ENCODE results near the gene SCGB1C1.
A peak's percentile ranks its signal among the peaks of the same experiment; 100 is the strongest.

The SCGB1C1 gene

GRCh38 chr11:203056-203944 is 10.4 kb downstream of the SCGB1C1 start:
- TF ChIP-seq CTCF (conservative IDR thresholded peaks at IDR 0.05; ENCODE audit: low read depth, low read length) = no peak
- DNase-seq (ENCODE audit: low read depth) = no peak
- H3K4me3 ChIP-seq (ENCODE audit: low read length) = no peak overlapping the region

GRCh38 chr11:203945-204586 is 11.2 kb downstream of the SCGB1C1 start:
- TF ChIP-seq CTCF (conservative IDR thresholded peaks at IDR 0.05; ENCODE audit: low read depth, low read length) = no peak
- H3K4me3 ChIP-seq (ENCODE audit: low read length) = no peak overlapping the region
- no peak for DNase-seq (ENCODE audit: low read depth)

- no peak for TF ChIP-seq CTCF (conservative IDR thresholded peaks at IDR 0.05; ENCODE audit: low read depth, low read length)
- H3K4me3 ChIP-seq (ENCODE audit: low read length) = no peak overlapping the region
- DNase-seq (ENCODE audit: low read depth) = no peak
Observed at GRCh38 chr11:204587-205109, 11.8 kb downstream of the SCGB1C1 start.

- no peak for TF ChIP-seq CTCF (conservative IDR thresholded peaks at IDR 0.05; ENCODE audit: low read depth, low read length)
- peak overlapping the region; percentile 92 for H3K4me3 ChIP-seq (ENCODE audit: low read length)
- no peak for DNase-seq (ENCODE audit: low read depth)
Observed at GRCh38 chr11:205221-206001, 12.5 kb downstream of the SCGB1C1 start.

GRCh38 chr11:206002-206384 is 13.1 kb downstream of the SCGB1C1 start:
- no peak for DNase-seq (ENCODE audit: low read depth)
- peak overlapping the region; percentile 92 for H3K4me3 ChIP-seq (ENCODE audit: low read length)
- no peak for TF ChIP-seq CTCF (conservative IDR thresholded peaks at IDR 0.05; ENCODE audit: low read depth, low read length)

- no peak for TF ChIP-seq CTCF (conservative IDR thresholded peaks at IDR 0.05; ENCODE audit: low read depth, low read length)
- H3K4me3 ChIP-seq (ENCODE audit: low read length) = peak overlapping the region; percentile 92
- DNase-seq (ENCODE audit: low read depth) = no peak
Observed at GRCh38 chr11:206526-207207, 13.8 kb downstream of the SCGB1C1 start.

All from retinal pigment epithelial cell (primary cell).